GM12878 (cell line): Measurements from ENCODE around the gene VASP. TPM values are rescaled to one million over a fixed set of nuclear protein-coding genes. Genes with fewer than 3 reads are reported as not detected.

Experiments used
- ATAC-seq: fragments of 200-7000 bp; cut with Tn5 transposase; 3 replicates; pipeline ENCODE4 v1.9.1; 2020; ENCODE audit warnings: mild to moderate bottlenecking, moderate library complexity
- BruUV-seq: library from RNA; stranded (reverse); fragments of 400-500 nt; replicated peaks from 2 replicates; lab custom pipeline; 2021; lab: Mats Ljungman, UMichigan
- CTCF ChIA-PET: fragments of 300-600 bp; sonication (Branson Sonifier 250); formaldehyde crosslinking; extraction: SDS; loops from one replicate; lab custom pipeline; 2021; ENCODE audit warnings: inconsistent platforms; lab: Yijun Ruan, JAX
- POLR2A ChIA-PET: fragments of 350-600 bp; formaldehyde crosslinking; extraction: SDS; loops from one replicate; lab custom pipeline; 2021; ENCODE audit warnings: inconsistent platforms; lab: Charles Lee
- RAD21 ChIA-PET: fragments of 300-600 bp; sonication (Branson Sonifier 250); formaldehyde crosslinking; loops from one replicate; lab custom pipeline; 2023; ENCODE audit warnings: antibody characterized with exemption; ENCODE audit not compliant: unreplicated experiment; lab: Charles Lee
- SMC1A ChIA-PET: fragments of 300-600 bp; sonication (Branson Sonifier 250); formaldehyde crosslinking; loops from one replicate; lab custom pipeline; 2023; ENCODE audit not compliant: unreplicated experiment, uncharacterized antibody; lab: Charles Lee
- DNase-seq: peaks from one replicate; pipeline ENCODE4 v3.0.0-alpha.2; 2011; ENCODE audit warnings: low read depth, low spot score
- FAIRE-seq: peaks from 3 replicates; lab custom pipeline; 2011; peaks lifted over from hg19 to GRCh38; lab: Jason Lieb, UNC
- H2AFZ ChIP-seq: 2 replicates; pipeline ENCODE4 v1.6.0; 2011; ENCODE audit warnings: low read depth, low read length, control low read depth; ENCODE audit not compliant: control insufficient read depth
- H3K27ac ChIP-seq: 2 replicates; pipeline ENCODE4 v1.5.1; 2011; ENCODE audit warnings: control low read depth; ENCODE audit not compliant: control insufficient read depth, insufficient read depth
- H3K27me3 ChIP-seq, 2 experiments: replicated peaks in 1 of 2; 2 replicates each; pipeline versions ENCODE4 v1.6.0 to v1.6.1; 2011; ENCODE audit warnings: low read length in 1 of 2; ENCODE audit not compliant: control insufficient read depth in 2 of 2, insufficient read depth in 2 of 2
- H3K36me3 ChIP-seq, 2 experiments: 2 replicates each; pipeline ENCODE4 v1.5.1; 2011; ENCODE audit warnings: low read length in 1 of 2; ENCODE audit not compliant: control insufficient read depth in 2 of 2, insufficient read depth in 2 of 2
- H3K4me1 ChIP-seq: 2 replicates; pipeline ENCODE4 v1.6.1; 2011; ENCODE audit warnings: mild to moderate bottlenecking, low read length, moderate library complexity, mixed read lengths; ENCODE audit not compliant: control insufficient read depth, insufficient read depth
- H3K4me2 ChIP-seq: 2 replicates; pipeline ENCODE4 v1.6.0; 2011; ENCODE audit warnings: control low read depth; ENCODE audit not compliant: control insufficient read depth, insufficient read depth
- H3K4me3 ChIP-seq: fragments of 200-600 bp; sonication (generic); 2 replicates; pipeline ENCODE4 v1.5.1; 2016
- H3K79me2 ChIP-seq: 2 replicates; pipeline ENCODE4 v1.6.0; 2011; ENCODE audit warnings: low read length; ENCODE audit not compliant: control insufficient read depth, insufficient read depth
- H3K9ac ChIP-seq: 2 replicates; pipeline ENCODE4 v1.8.0; 2011; ENCODE audit warnings: low read length, control low read depth, mixed read lengths; ENCODE audit not compliant: control insufficient read depth, insufficient read depth
- H3K9me3 ChIP-seq: replicated peaks from 3 replicates; pipeline ENCODE4 v1.5.1; 2011; ENCODE audit warnings: mild to moderate bottlenecking, low read length; ENCODE audit not compliant: control insufficient read depth, insufficient read depth
- H4K20me1 ChIP-seq: 2 replicates; pipeline ENCODE4 v1.6.0; 2011; ENCODE audit not compliant: control insufficient read depth, insufficient read depth
- EP300 ChIP-seq, 2 experiments: fragments of 150-350 bp in 1 of 2; IDR thresholded peaks; 2 replicates each; pipeline ENCODE4 v1.6.1; 2011 to 2012; ENCODE audit warnings: low read depth in 2 of 2, low read length in 2 of 2, borderline replicate concordance in 1 of 2, improper control_type of control experiment in 1 of 2, inconsistent platforms in 1 of 2; ENCODE audit not compliant: control insufficient read depth in 1 of 2
- GABPA ChIP-seq: IDR thresholded peaks from 2 replicates; pipeline ENCODE4 v1.6.1; 2014; ENCODE audit warnings: antibody characterized with exemption, low read depth, mild to moderate bottlenecking, inconsistent platforms
- TCF12 ChIP-seq: IDR thresholded peaks from 2 replicates; pipeline ENCODE4 v1.6.1; 2011; ENCODE audit warnings: low read depth, mild to moderate bottlenecking, low read length
- WGBS: methylation state at CpG from one replicate; pipeline ENCODE4 v1.1.6; 2016; ENCODE audit warnings: low lambda C conversion rate; ENCODE audit not compliant: insufficient replicate concordance, insufficient coverage; ENCODE audit errors: missing lambda C conversion rate; 5-methylcytosine and 5-hydroxymethylcytosine counted together
- in situ Hi-C: fragments of 300-500 bp; cut with MboI; formaldehyde crosslinking; loops from 9 replicates; pipeline ENCODE4 v1.14.3; 2018; ENCODE audit warnings: mixed read lengths
- intact Hi-C: fragments of 100-400 bp; cut with micrococcal nuclease; formaldehyde crosslinking; loops from one replicate; pipeline ENCODE4 v1.14.2; 2022; ENCODE audit not compliant: unreplicated experiment
- polyA plus RNA-seq, 11 experiments: library from polyadenylated mRNA; depleted of rRNA in 4 of 11; unstranded in 6 of 11; stranded (reverse) in 5 of 11; fragments of >200 nt; fragmentation: Nextera tagmentation in 4 of 11; fragmentation: Illumina TruSeq in 1 of 11; extraction: Ambion mirVana in 4 of 11; extraction: Trizol in 1 of 11; gene quantifications; 1 replicate in 1 of 11; 2 replicates in 10 of 11; pipeline versions ENCODE4 v1.2.1 to v1.2.3, GENCODE V29; 2011 to 2016; ENCODE audit warnings: inconsistent platforms in 2 of 11, missing spikeins in 2 of 11, low read depth in 1 of 11
- total RNA-seq, 4 experiments: library from RNA; depleted of rRNA in 3 of 4; stranded (reverse); fragments of >200 nt in 3 of 4; fragmentation: Illumina TruSeq in 1 of 4; extraction: Trizol in 1 of 4; gene quantifications; 2 replicates each; pipeline versions ENCODE4 v1.2.1 to v1.2.3, GENCODE V29; 2013 to 2021

The VASP gene
- total and polyA plus RNA-seq, 10 of the 15 experiments (the other 5 are each of a cell fraction or from before 2014, with no cell fraction given) = 19.5 to 298 (median 84.8) TPM

GRCh38 chr19:45474606-45475521, 32.4 kb upstream of the VASP start (continued):
- no peak for TF ChIP-seq GABPA

GRCh38 chr19:45475537-45476291, 31.6 kb upstream of the VASP start:
- Histone ChIP-seq H3K27ac (no peak overlapping the region), H3K36me3 (no peaks in the 10 kb centered on the region), H3K4me2 (no peak overlapping the region), H3K27me3 (peaks cover 0 to 2% of the 10 kb centered on the region in 2 experiments; a peak in 2 of 4 replicates), H3K9ac (no peak overlapping the region), H3K4me3 (no peak overlapping the region), H2AFZ (no peak overlapping the region), H3K9me3 (no peaks in the 10 kb centered on the region), H3K4me1 (peaks cover 5% of the 10 kb centered on the region), H3K79me2 (no peaks in the 10 kb centered on the region), H4K20me1 (no peaks in the 10 kb centered on the region)
- DNase-seq (no peak), FAIRE-seq (no peak), ATAC-seq (no peak)
- intact Hi-C loops (loop anchor here (10.0 kb wide), 1 partner anchor 401 kb away; the partner anchor contains the start of genes GEMIN7 and ZNF296), in situ Hi-C loops (loop anchor here (5.0 kb wide), 1 partner anchor 33 kb away; no protein-coding TSS in a partner anchor)
- ChIA-PET CTCF (interaction anchor here (0.6 to 9.0 kb wide), 3 partner anchors 28 to 51 kb away, joined by 4 to 385 read pairs (median 176); no protein-coding TSS in a partner anchor), POLR2A (interaction anchor here (0.5 to 0.6 kb wide), 2 partner anchors 1236 to 1640 kb away, joined by 3 to 10 read pairs; no protein-coding TSS in a partner anchor), SMC1A (interaction anchor here (0.7 to 6.6 kb wide), 3 partner anchors 26 to 36 kb away, joined by 3 to 145 read pairs (median 5); no protein-coding TSS in a partner anchor), RAD21 (interaction anchor here (2.0 kb wide), 1 partner anchor 8 kb away, joined by 6 read pairs; the partner anchor contains the start of gene FOSB)
- BruUV-seq = no TSS peak
- WGBS = 59% methylated on average over 6 of the region's 6 CpGs
- TF ChIP-seq EP300 (IDR thresholded peaks at IDR 0.05; ENCODE audit: borderline replicate concordance in 1 of 2, control insufficient read depth in 1 of 2, low read depth in 2 of 2, low read length in 2 of 2) (no peak), TCF12 (no peak)
